Measurements from ENCODE around the gene LCE3E.

GRCh38 chr1:152543820-152544219 is 22.8 kb downstream of the LCE3E start:
- TF ChIP-seq POLR2A (IDR thresholded peaks at IDR 0.05), result no peak
- TF ChIP-seq CTCF (IDR thresholded peaks at IDR 0.05), result no peak

Measured in adrenal gland (tissue), 5 donors.